Activated CD4-positive, alpha-beta T cell treated with anti-CD3 and anti-CD28 coated beads, Interleukin-10, Interleukin-2, amounts not matched to agents 100 ng/mL and 50 ng/mL, durations not matched to agents 16 hours and 8 hours (primary cell): ENCODE measurements around the gene CPNE1.

Experiments
- DNase-seq: peaks from one replicate; pipeline ENCODE4 v3.0.0-alpha.2; 2020

CPNE1 gene

GRCh38 chr20:35597186-35597585, 67.5 kb downstream of the CPNE1 start:
- DNase-seq, result no peak

- no peak for DNase-seq
These were observed 68.8 kb downstream of the CPNE1 start for GRCh38 chr20:35595901-35596300.

GRCh38 chr20:35595456-35595855, 69.2 kb downstream of the CPNE1 start:
- no peak for DNase-seq

- DNase-seq, result no peak
These were observed 72.2 kb downstream of the CPNE1 start for GRCh38 chr20:35592339-35592974.

GRCh38 chr20:35588397-35588796, 76.3 kb downstream of the CPNE1 start:
- DNase-seq, result no peak

- DNase-seq, result no peak
These were observed 77.3 kb downstream of the CPNE1 start for GRCh38 chr20:35587436-35587835.

- DNase-seq, result no peak
These were observed 77.8 kb downstream of the CPNE1 start for GRCh38 chr20:35586751-35587425.

- no peak for DNase-seq
These were observed 80.8 kb downstream of the CPNE1 start for GRCh38 chr20:35583636-35584560.

GRCh38 chr20:35582741-35583404, 81.8 kb downstream of the CPNE1 start:
- no peak for DNase-seq

- DNase-seq, result no peak
These were observed 82.6 kb downstream of the CPNE1 start for GRCh38 chr20:35582131-35582530.

- DNase-seq, result no peak
These were observed 85.5 kb downstream of the CPNE1 start for GRCh38 chr20:35579196-35579595.

GRCh38 chr20:35578469-35578868, 86.2 kb downstream of the CPNE1 start:
- no peak for DNase-seq

- DNase-seq, result no peak
These were observed 87.9 kb downstream of the CPNE1 start for GRCh38 chr20:35576816-35577215.
